ENCODE data around the gene AMELY. TPM values are rescaled to one million over a fixed set of nuclear protein-coding genes. Genes with fewer than 3 reads are reported as not detected.

AMELY gene
- total RNA-seq, 1 experiment from 2014 or later: not detected

DNA sequence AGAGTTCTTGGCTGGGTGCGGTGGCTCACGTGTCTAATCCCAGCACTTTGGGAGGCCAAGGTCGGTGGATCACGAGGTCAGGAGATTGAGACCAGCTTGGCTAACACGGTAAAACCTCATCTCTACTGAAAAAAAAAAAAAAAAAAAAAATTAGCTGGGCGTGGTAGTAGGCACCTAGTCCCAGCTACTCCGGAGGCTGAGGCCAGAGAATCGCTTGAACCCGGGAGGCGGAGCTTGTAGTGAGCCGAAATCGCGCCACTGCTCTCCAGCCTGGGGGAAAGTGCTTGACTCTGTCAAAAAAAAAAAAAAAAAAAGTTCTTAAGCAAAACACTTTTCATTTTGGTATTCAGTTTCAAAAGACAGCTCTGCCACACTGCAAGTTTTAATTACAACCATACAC is 36.8 kb upstream of the AMELY start:
- Histone ChIP-seq H2BK120ac (ENCODE audit: low read depth, low read length, poor library complexity, severe bottlenecking) (no peak overlapping the region), H3T11ph (ENCODE audit: low read length) (no peak overlapping the region), H3K18ac (ENCODE audit: insufficient read length, low read depth, low read length) (no peak overlapping the region), H3K79me2 (ENCODE audit: insufficient read depth, low read length) (no peaks in the 10 kb centered on the region), H3K27ac (ENCODE audit: insufficient read length, low read depth, low read length) (no peak overlapping the region), H3K4me1 (ENCODE audit: insufficient read depth, low read length) (no peaks in the 10 kb centered on the region), H4K91ac (ENCODE audit: insufficient read length, low read depth, low read length) (no peak overlapping the region), H2BK15ac (ENCODE audit: low read depth, low read length) (no peak overlapping the region), H2BK20ac (ENCODE audit: low read depth, low read length, poor library complexity, severe bottlenecking) (no peak overlapping the region), H4K5ac (ENCODE audit: insufficient read length, low read depth, low read length) (no peak overlapping the region), H3K23me2 (ENCODE audit: insufficient read length, low read depth, low read length, poor library complexity, severe bottlenecking) (no peaks in the 10 kb centered on the region), H3K79me1 (ENCODE audit: insufficient read depth, low read depth, low read length, poor library complexity, severe bottlenecking) (no peaks in the 10 kb centered on the region), H2BK12ac (ENCODE audit: insufficient read length, low read depth, low read length) (no peak overlapping the region), H3K23ac (ENCODE audit: insufficient read length, low read depth, low read length) (no peak overlapping the region), H4K8ac (replicated peaks; ENCODE audit: insufficient read length, low read depth, low read length) (no peak overlapping the region), H3K4ac (ENCODE audit: low read depth, low read length) (no peak overlapping the region), H3K14ac (ENCODE audit: insufficient read depth, low read length) (no peak overlapping the region), H2AK5ac (ENCODE audit: insufficient read length, low read length) (no peak overlapping the region), H3K4me2 (ENCODE audit: insufficient read depth, insufficient read length, low read length) (no peak overlapping the region), H3K56ac (ENCODE audit: insufficient read length, low read depth, low read length) (no peak overlapping the region), H4K20me1 (ENCODE audit: control insufficient read depth, insufficient read depth, insufficient read length) (no peaks in the 10 kb centered on the region), H3K27me3 (ENCODE audit: insufficient read depth, low read length) (no peaks in the 10 kb centered on the region), H3K9me3 (ENCODE audit: control insufficient read depth, low read depth, low read length) (no peaks in the 10 kb centered on the region), H2BK5ac (ENCODE audit: insufficient read length, low read length) (no peak overlapping the region), H2AFZ (ENCODE audit: low read length) (no peak overlapping the region), H3K9ac (ENCODE audit: extremely low read depth, insufficient read length, low read length) (no peak overlapping the region)
- Mint-ChIP-seq H3K36me3 (ENCODE audit: insufficient read depth in 1 of 3, low read depth in 3 of 3) (no peaks in the 10 kb centered on the region), H3K9me3 (no peaks in the 10 kb centered on the region), H3K27me3 (ENCODE audit: low read depth) (no peaks in the 10 kb centered on the region), H3K4me1 (no peaks in the 10 kb centered on the region), H3K27ac (no peak overlapping the region), H3K4me3 (no peak overlapping the region)
- WGBS (ENCODE audit: extremely low coverage, insufficient read length, low lambda C conversion rate): no CpG with 5 or more reads among the region's 13 CpGs
- DNase-seq: no peak
- TF ChIP-seq, protein P1, sequence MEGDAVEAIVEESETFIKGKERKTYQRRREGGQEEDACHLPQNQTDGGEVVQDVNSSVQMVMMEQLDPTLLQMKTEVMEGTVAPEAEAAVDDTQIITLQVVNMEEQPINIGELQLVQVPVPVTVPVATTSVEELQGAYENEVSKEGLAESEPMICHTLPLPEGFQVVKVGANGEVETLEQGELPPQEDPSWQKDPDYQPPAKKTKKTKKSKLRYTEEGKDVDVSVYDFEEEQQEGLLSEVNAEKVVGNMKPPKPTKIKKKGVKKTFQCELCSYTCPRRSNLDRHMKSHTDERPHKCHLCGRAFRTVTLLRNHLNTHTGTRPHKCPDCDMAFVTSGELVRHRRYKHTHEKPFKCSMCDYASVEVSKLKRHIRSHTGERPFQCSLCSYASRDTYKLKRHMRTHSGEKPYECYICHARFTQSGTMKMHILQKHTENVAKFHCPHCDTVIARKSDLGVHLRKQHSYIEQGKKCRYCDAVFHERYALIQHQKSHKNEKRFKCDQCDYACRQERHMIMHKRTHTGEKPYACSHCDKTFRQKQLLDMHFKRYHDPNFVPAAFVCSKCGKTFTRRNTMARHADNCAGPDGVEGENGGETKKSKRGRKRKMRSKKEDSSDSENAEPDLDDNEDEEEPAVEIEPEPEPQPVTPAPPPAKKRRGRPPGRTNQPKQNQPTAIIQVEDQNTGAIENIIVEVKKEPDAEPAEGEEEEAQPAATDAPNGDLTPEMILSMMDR (conservative IDR thresholded peaks at IDR 0.05): no peak

All from H9 (cell line).